ENCODE data around the gene MED12L. TPM values are rescaled to one million over a fixed set of nuclear protein-coding genes. Genes with fewer than 3 reads are reported as not detected.

Gene MED12L
- total and polyA plus RNA-seq, 9 of the 15 experiments (the other 6 are each of a cell fraction or from before 2014, with no cell fraction given) = not detected

- TF ChIP-seq AFF1 (IDR thresholded peaks at IDR 0.05; ENCODE audit: low read depth in 1 of 2, partially characterized antibody in 2 of 2) = no peak
- TF ChIP-seq TAL1 (IDR thresholded peaks at IDR 0.05) = no peak
- no peak for TF ChIP-seq XRCC4 (IDR thresholded peaks at IDR 0.05; ENCODE audit: extremely low read depth, insufficient read depth, insufficient read length)
These were observed 190.7 kb downstream of the MED12L start (continued) for GRCh38 chr3:151276038-151276686.

GRCh38 chr3:151276687-151277042 lies 191.2 kb downstream of the MED12L start:
- no peaks in the 10 kb centered on the region for H3K9me1 ChIP-seq (ENCODE audit: control insufficient read depth, insufficient read depth, low read length)
- BruUV-seq (replicated peaks) = no TSS peak
- intact Hi-C loops (cut with micrococcal nuclease) (no loop called here), in situ Hi-C loops (cut with MboI) (no loop called here)
- H3K27me3 ChIP-seq (ENCODE audit: control insufficient read depth in 2 of 2, insufficient read depth in 2 of 2, low read length in 2 of 2) = 0 out of 5 replicates have a peak, but pooled peaks cover 0 to 5% of the 10 kb centered on the region in 2 experiments
- H3K4me1 ChIP-seq (replicated peaks in 1 of 2; ENCODE audit: control insufficient read depth in 2 of 2, insufficient read depth in 2 of 2, low read length in 2 of 2) = no peaks in the 10 kb centered on the region
- POLR2A ChIA-PET = no interaction called here
- no peaks in the 10 kb centered on the region for H3K9me3 ChIP-seq (replicated peaks; ENCODE audit: control insufficient read depth, insufficient read depth, low read depth, low read length)
- H3K9ac ChIP-seq (ENCODE audit: insufficient read depth in 1 of 2, low read depth in 2 of 2, low read length in 2 of 2) = no peak overlapping the region
- H3K79me2 ChIP-seq (ENCODE audit: control insufficient read depth, insufficient read depth, low read length) = no peaks in the 10 kb centered on the region
- H2AFZ ChIP-seq (ENCODE audit: low read depth, low read length) = no peak overlapping the region
- CTCF ChIA-PET (ENCODE audit: low intra/inter-chr PET ratio) = no interaction called here
- no peak for ATAC-seq
- no peak overlapping the region for H3K27ac ChIP-seq (ENCODE audit: extremely low read depth, low read depth, low read length)
- no peak overlapping the region for H3K4me2 ChIP-seq (ENCODE audit: insufficient read depth, low read length)
- FAIRE-seq = no peak
- H4K20me1 ChIP-seq (replicated peaks; ENCODE audit: control insufficient read depth, insufficient read depth, low read length) = no peaks in the 10 kb centered on the region
- no peak overlapping the region for H3K4me3 ChIP-seq
- no peaks in the 10 kb centered on the region for H3K36me3 ChIP-seq (ENCODE audit: control insufficient read depth, insufficient read depth, low read length)
- DNase-seq (ENCODE audit: extremely low read depth in 1 of 4, low spot score in 3 of 4) = no peak
- 0% methylated on average over 6 of the region's 6 CpGs for WGBS (ENCODE audit: insufficient coverage, low coverage, missing lambda C conversion rate)
- TF ChIP-seq ELF1 (tag; IDR thresholded peaks at IDR 0.05) (no peak), MITF (IDR thresholded peaks at IDR 0.05) (no peak), CUX1 (CRISPR knock-in tag; IDR thresholded peaks at IDR 0.05) (no peak), PHB (CRISPR knock-in tag; IDR thresholded peaks at IDR 0.05) (no peak), SMAD2 (IDR thresholded peaks at IDR 0.05; ENCODE audit: low read depth, low read length) (no peak), ZNF644 (tag; IDR thresholded peaks at IDR 0.05; ENCODE audit: low read depth) (no peak), ZC3H11A (IDR thresholded peaks at IDR 0.05; ENCODE audit: low read depth, low read length) (no peak), XRCC3 (IDR thresholded peaks at IDR 0.05) (no peak)

Data from K562 (cell line).